SK-N-SH treated with all-trans-retinoic acid at 6 μM for 48 hours (cell line): ENCODE data around the gene ZFX.

Source experiments
- ARNTL ChIP-seq: fragments of 450-650 bp; formaldehyde crosslinking; IDR thresholded peaks from 2 replicates; pipeline ENCODE4 v1.5.0; 2020; ENCODE audit warnings: low read depth, mild to moderate bottlenecking, moderate library complexity, borderline replicate concordance
- CREB5 ChIP-seq: fragments of 250-450 bp; sonication (Bioruptor Pico); IDR thresholded peaks from 2 replicates; pipeline ENCODE4 v1.5.1; 2020; ENCODE audit warnings: low read depth, mild to moderate bottlenecking, moderate library complexity
- CSDC2 ChIP-seq: fragments of 250-450 bp; sonication (Bioruptor Pico); IDR thresholded peaks from 2 replicates; pipeline ENCODE4 v1.5.0; 2020; ENCODE audit warnings: mild to moderate bottlenecking, moderate library complexity
- ESRRG ChIP-seq: fragments of 250-450 bp; sonication (Bioruptor Pico); IDR thresholded peaks from 2 replicates; pipeline ENCODE4 v1.6.1; 2021; ENCODE audit warnings: mild to moderate bottlenecking
- ISL1 ChIP-seq: fragments of 250-450 bp; sonication (Bioruptor Pico); IDR thresholded peaks from 2 replicates; pipeline ENCODE4 v2.1.2; 2022; ENCODE audit warnings: mild to moderate bottlenecking, moderate library complexity
- PATZ1 ChIP-seq: fragments of 250-450 bp; sonication (Bioruptor Pico); IDR thresholded peaks from 2 replicates; pipeline ENCODE4 v1.8.0; 2020; ENCODE audit warnings: mild to moderate bottlenecking, moderate library complexity, borderline replicate concordance
- RARB ChIP-seq: fragments of 250-450 bp; sonication (Bioruptor Pico); IDR thresholded peaks from 2 replicates; pipeline ENCODE4 v1.8.0; 2021; ENCODE audit warnings: mild to moderate bottlenecking, moderate library complexity
- SNAI2 ChIP-seq: fragments of 250-450 bp; sonication (Bioruptor Pico); IDR thresholded peaks from 2 replicates; pipeline ENCODE4 v1.5.0; 2020; ENCODE audit warnings: mild to moderate bottlenecking, moderate library complexity
- TCF4 ChIP-seq: fragments of 250-450 bp; sonication (Bioruptor Pico); IDR thresholded peaks from 2 replicates; pipeline ENCODE4 v1.8.0; 2021; ENCODE audit warnings: mild to moderate bottlenecking, moderate library complexity, borderline replicate concordance
- ZFP3 ChIP-seq: fragments of 250-450 bp; sonication (Bioruptor Pico); IDR thresholded peaks from 2 replicates; pipeline ENCODE4 v1.5.0; 2020; ENCODE audit warnings: mild to moderate bottlenecking, moderate library complexity
- ZFP30 ChIP-seq: fragments of 450-650 bp; formaldehyde crosslinking; IDR thresholded peaks from 2 replicates; pipeline ENCODE4 v1.5.0; 2022; ENCODE audit warnings: mild to moderate bottlenecking, moderate library complexity
- ZNF565 ChIP-seq: fragments of 450-650 bp; formaldehyde crosslinking; conservative IDR thresholded peaks from 2 replicates; pipeline ENCODE4 v1.5.0; 2020; ENCODE audit warnings: low read depth, mild to moderate bottlenecking, moderate library complexity
- ZNF70 ChIP-seq: fragments of 450-650 bp; formaldehyde crosslinking; IDR thresholded peaks from 2 replicates; pipeline ENCODE4 v1.5.0; 2020; ENCODE audit warnings: mild to moderate bottlenecking, moderate library complexity
- ZNF8 ChIP-seq: fragments of 450-650 bp; formaldehyde crosslinking; IDR thresholded peaks from 2 replicates; pipeline ENCODE4 v1.5.0; 2020; ENCODE audit warnings: mild to moderate bottlenecking, moderate library complexity

GRCh38 chrX:24202465-24203031 is 53.0 kb downstream of the ZFX start:
- TF ChIP-seq ESRRG (CRISPR knock-in tag), result no peak
- TF ChIP-seq ARNTL (CRISPR knock-in tag), result no peak
- TF ChIP-seq RARB, result no peak
- TF ChIP-seq ISL1 (CRISPR knock-in tag), result no peak
- TF ChIP-seq ZFP3 (CRISPR knock-in tag), result no peak
- TF ChIP-seq ZFP30, result no peak
- TF ChIP-seq ZNF565 (CRISPR knock-in tag), result no peak
- TF ChIP-seq SNAI2 (CRISPR knock-in tag), result no peak
- TF ChIP-seq CREB5 (CRISPR knock-in tag), result no peak
- TF ChIP-seq ZNF70 (CRISPR knock-in tag), result no peak
- TF ChIP-seq ZNF8 (CRISPR knock-in tag), result no peak
- no peak for TF ChIP-seq PATZ1 (CRISPR knock-in tag)
- TF ChIP-seq TCF4 (CRISPR knock-in tag), result no peak
- TF ChIP-seq CSDC2 (CRISPR knock-in tag), result no peak
